ENCODE results near the gene KRT82.

Gene KRT82

DNA sequence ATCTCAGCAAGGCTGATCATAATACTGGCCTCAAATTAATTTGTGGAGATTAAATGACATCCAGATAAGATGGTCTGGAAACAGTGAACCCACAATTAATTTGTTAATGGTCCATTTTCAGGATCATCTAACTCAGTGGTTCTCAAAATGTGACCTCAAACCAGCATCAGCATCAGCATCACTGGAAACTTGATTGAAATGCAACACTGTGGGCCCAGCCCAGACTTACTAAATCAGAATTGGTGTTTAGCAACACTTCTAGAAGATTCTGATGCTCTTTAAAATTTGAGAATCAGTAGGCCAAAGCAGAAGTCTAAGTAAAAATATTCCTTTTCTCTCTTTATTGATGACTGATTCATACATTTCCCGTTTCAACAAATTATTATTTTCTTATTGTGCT, 10.7 kb upstream of the KRT82 start:
- TF ChIP-seq TAF1 (IDR thresholded peaks at IDR 0.05; ENCODE audit: borderline replicate concordance, insufficient read depth, low read length) (no peak), POLR2AphosphoS5 (IDR thresholded peaks at IDR 0.05; ENCODE audit: low read depth, low read length) (no peak), FOXP2 (optimal IDR thresholded peaks at IDR 0.05; ENCODE audit: borderline replicate concordance, extremely low read depth, extremely low read length, insufficient read depth) (no peak), SIN3A (IDR thresholded peaks at IDR 0.05; ENCODE audit: borderline replicate concordance, insufficient read depth, low read length) (no peak)
- TF ChIP-seq, protein P1, sequence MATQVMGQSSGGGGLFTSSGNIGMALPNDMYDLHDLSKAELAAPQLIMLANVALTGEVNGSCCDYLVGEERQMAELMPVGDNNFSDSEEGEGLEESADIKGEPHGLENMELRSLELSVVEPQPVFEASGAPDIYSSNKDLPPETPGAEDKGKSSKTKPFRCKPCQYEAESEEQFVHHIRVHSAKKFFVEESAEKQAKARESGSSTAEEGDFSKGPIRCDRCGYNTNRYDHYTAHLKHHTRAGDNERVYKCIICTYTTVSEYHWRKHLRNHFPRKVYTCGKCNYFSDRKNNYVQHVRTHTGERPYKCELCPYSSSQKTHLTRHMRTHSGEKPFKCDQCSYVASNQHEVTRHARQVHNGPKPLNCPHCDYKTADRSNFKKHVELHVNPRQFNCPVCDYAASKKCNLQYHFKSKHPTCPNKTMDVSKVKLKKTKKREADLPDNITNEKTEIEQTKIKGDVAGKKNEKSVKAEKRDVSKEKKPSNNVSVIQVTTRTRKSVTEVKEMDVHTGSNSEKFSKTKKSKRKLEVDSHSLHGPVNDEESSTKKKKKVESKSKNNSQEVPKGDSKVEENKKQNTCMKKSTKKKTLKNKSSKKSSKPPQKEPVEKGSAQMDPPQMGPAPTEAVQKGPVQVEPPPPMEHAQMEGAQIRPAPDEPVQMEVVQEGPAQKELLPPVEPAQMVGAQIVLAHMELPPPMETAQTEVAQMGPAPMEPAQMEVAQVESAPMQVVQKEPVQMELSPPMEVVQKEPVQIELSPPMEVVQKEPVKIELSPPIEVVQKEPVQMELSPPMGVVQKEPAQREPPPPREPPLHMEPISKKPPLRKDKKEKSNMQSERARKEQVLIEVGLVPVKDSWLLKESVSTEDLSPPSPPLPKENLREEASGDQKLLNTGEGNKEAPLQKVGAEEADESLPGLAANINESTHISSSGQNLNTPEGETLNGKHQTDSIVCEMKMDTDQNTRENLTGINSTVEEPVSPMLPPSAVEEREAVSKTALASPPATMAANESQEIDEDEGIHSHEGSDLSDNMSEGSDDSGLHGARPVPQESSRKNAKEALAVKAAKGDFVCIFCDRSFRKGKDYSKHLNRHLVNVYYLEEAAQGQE (IDR thresholded peaks at IDR 0.05; ENCODE audit: insufficient read depth in 1 of 2, low read depth in 2 of 2, low read length in 2 of 2) = no peak

DNA sequence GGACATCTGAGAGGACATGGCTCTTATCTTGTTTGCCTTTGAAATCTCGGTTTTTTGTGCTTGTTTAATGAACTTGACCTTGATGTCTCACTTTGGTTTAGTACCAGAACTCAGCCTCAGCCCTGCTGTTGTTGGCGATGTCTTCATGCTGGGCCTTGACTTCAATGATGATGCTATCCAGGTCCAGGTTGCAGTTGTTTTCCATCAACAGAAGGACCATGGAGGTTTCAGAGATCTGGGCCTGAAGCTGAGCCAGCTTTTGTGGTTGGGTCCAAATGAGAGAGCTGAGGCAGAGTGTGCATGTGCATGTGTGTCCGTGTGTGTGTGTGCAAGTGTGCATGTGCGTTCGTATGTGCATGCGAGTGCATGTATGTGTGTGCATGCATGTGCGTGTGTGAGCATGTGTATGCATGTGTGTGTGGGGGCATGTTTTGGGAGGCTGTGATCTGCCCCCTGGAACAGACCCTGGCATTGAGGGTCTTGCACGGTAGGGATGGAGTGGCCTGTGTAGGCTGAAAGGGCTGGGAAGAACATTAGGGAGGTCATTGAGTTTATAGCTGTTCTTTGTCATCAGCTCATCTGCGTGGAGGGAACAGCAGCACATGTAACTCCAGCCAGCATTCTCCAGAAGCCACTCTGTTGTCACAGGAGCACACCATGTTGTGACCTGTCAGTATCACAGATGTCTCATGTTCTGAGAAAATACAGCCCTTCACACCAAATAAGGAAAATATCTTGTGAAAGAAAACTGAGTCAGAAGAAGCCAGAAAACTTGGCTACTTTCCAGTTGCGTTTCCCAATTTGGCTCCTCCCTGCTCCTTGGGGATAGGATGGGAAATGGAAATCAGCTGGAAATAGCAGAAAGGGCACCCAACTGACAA, 10.0 kb upstream of the KRT82 start:
- TF ChIP-seq FOXP2 (optimal IDR thresholded peaks at IDR 0.05; ENCODE audit: borderline replicate concordance, extremely low read depth, extremely low read length, insufficient read depth) (no peak), TAF1 (IDR thresholded peaks at IDR 0.05; ENCODE audit: borderline replicate concordance, insufficient read depth, low read length) (no peak), SIN3A (IDR thresholded peaks at IDR 0.05; ENCODE audit: borderline replicate concordance, insufficient read depth, low read length) (no peak), POLR2AphosphoS5 (IDR thresholded peaks at IDR 0.05; ENCODE audit: low read depth, low read length) (no peak)
- TF ChIP-seq, protein P1 (IDR thresholded peaks at IDR 0.05; ENCODE audit: insufficient read depth in 1 of 2, low read depth in 2 of 2, low read length in 2 of 2) = no peak

DNA sequence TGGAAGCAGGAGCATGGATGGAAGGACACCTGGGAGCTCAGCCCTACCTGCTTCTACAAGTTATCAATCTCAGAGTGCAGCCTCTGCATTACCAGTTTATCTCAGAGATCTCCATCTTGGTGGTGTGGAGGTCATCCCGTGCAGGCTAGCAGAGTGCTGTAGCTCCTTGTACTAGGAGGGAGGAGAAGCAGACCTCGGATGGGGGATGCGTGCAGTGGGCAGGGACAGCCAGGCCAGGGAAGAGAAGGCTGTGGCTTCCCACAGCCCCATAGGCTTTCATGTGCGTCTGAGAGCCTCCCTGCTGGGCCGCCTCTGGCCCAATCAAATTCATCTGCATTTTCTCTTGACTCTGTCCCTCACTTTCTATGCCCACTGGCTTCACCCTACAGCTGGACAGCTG, 8.8 kb upstream of the KRT82 start:
- TF ChIP-seq TAF1 (IDR thresholded peaks at IDR 0.05; ENCODE audit: borderline replicate concordance, insufficient read depth, low read length) (no peak), SIN3A (IDR thresholded peaks at IDR 0.05; ENCODE audit: borderline replicate concordance, insufficient read depth, low read length) (no peak), POLR2AphosphoS5 (IDR thresholded peaks at IDR 0.05; ENCODE audit: low read depth, low read length) (no peak), FOXP2 (optimal IDR thresholded peaks at IDR 0.05; ENCODE audit: borderline replicate concordance, extremely low read depth, extremely low read length, insufficient read depth) (no peak)
- TF ChIP-seq, protein P1 (IDR thresholded peaks at IDR 0.05; ENCODE audit: insufficient read depth in 1 of 2, low read depth in 2 of 2, low read length in 2 of 2) = no peak

GRCh38 chr12:52413782-52414345, 7.7 kb upstream of the KRT82 start:
- TF ChIP-seq TAF1 (IDR thresholded peaks at IDR 0.05; ENCODE audit: borderline replicate concordance, insufficient read depth, low read length) = no peak
- no peak for TF ChIP-seq SIN3A (IDR thresholded peaks at IDR 0.05; ENCODE audit: borderline replicate concordance, insufficient read depth, low read length)
- TF ChIP-seq POLR2AphosphoS5 (IDR thresholded peaks at IDR 0.05; ENCODE audit: low read depth, low read length) = no peak
- TF ChIP-seq FOXP2 (optimal IDR thresholded peaks at IDR 0.05; ENCODE audit: borderline replicate concordance, extremely low read depth, extremely low read length, insufficient read depth) = no peak
- TF ChIP-seq, protein P1 (IDR thresholded peaks at IDR 0.05; ENCODE audit: insufficient read depth in 1 of 2, low read depth in 2 of 2, low read length in 2 of 2) = no peak
